T-helper 17 cell (primary cell): ENCODE data around the gene SLC30A10. TPM values are rescaled to one million over a fixed set of nuclear protein-coding genes. Genes with fewer than 3 reads are reported as not detected.
"Not testable (repeated sequence)": the region's sequence is repeated elsewhere in the genome, so short reads cannot be mapped to it uniquely, and the experiment has no call there.

Source experiments
- ATAC-seq: fragments of 150-1000 bp; cut with Tn5 transposase; 2 replicates; pipeline ENCODE4 v1.10.0; 2021; ENCODE audit warnings: mild to moderate bottlenecking, moderate library complexity
- DNase-seq, 3 donors: peaks; one replicate each; pipeline versions ENCODE4 v3.0.0 to v3.0.0-alpha.2; 2020 to 2021
- H3K9me3 ChIP-seq: one replicate; pipeline ENCODE4 v1.7.0; 2013; ENCODE audit warnings: low read length, mild to moderate bottlenecking; ENCODE audit not compliant: control insufficient read depth, poor library complexity, severe bottlenecking
- H3K27ac Mint-ChIP-seq: one replicate; pipeline ENCODE4 v1.8.0; 2022; ENCODE audit warnings: mild to moderate bottlenecking, moderate library complexity, mixed read lengths
- H3K27me3 Mint-ChIP-seq: one replicate; pipeline ENCODE4 v1.8.0; 2022; ENCODE audit warnings: mixed read lengths
- H3K36me3 Mint-ChIP-seq: one replicate; pipeline ENCODE4 v1.8.0; 2022; ENCODE audit warnings: low read depth, mixed read lengths
- H3K4me1 Mint-ChIP-seq: one replicate; pipeline ENCODE4 v1.8.0; 2022; ENCODE audit warnings: mild to moderate bottlenecking, mixed read lengths
- H3K4me3 Mint-ChIP-seq: one replicate; pipeline ENCODE4 v1.8.0; 2022; ENCODE audit warnings: mild to moderate bottlenecking, moderate library complexity, mixed read lengths
- total RNA-seq, 4 donors: library from RNA in 2 of 4; stranded (reverse) in 2 of 4; gene quantifications; one replicate each; pipeline ENCODE4 v1.2.3 and lab custom pipeline; 2022 to 2026

SLC30A10 gene
- total RNA-seq, 2 donors from 2014 or later, result not detected

DNA sequence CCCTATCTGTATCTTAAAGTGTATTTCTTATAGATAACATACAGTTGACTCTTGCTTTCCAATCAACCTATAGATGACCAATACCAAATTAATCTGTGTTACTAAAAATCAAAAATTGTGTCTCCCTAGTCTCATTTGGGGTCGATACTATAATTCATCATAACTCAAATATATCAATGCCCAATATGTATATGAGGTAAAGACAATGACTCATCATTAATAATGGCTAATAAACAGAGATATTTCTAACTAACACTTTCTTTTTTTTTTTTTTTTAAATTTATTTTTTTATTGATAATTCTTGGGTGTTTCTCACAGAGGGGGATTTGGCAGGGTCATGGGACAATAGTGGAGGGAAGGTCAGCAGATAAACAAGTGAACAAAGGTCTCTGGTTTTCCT is 55.8 kb downstream of the SLC30A10 start:
- H3K27me3 Mint-ChIP-seq, result peaks cover 24% of the 10 kb centered on the region
- H3K27ac Mint-ChIP-seq, DNase-seq, H3K4me3 Mint-ChIP-seq, ATAC-seq, H3K36me3 Mint-ChIP-seq, H3K9me3 ChIP-seq, H3K4me1 Mint-ChIP-seq: not testable (repeated sequence)

DNA sequence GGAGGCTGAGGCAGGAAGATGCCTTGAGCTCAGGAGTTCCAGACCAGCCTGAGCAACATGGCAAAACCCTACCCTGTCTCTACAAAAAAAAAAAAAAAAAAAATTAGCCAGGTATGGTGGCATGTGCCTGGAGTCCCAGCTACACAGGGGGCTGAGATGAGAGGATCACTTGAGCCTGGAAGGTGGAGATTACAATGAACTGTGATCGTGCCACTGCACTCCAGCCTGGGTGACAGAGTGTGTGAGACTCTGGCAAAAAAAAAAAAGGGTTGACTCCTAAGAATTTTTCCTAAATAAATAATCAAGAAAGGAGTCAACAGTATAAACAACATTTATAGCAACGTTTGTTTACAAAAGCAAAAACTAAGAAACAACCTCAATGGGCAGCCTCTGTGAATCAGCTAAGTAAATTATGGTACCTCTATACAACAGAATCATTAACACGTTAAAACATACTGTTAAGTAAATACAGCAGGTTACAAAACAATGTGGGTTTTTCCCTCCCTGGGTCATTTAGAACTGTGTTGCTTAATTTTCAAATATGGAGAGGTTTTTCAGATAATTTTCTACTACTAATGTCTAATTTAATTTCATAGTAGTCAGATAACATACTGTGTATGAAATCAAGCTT is 56.8 kb downstream of the SLC30A10 start:
- no peaks in the 10 kb centered on the region for H3K9me3 ChIP-seq
- peaks cover 24% of the 10 kb centered on the region for H3K27me3 Mint-ChIP-seq
- no peak overlapping the region for H3K4me3 Mint-ChIP-seq
- ATAC-seq, result no peak
- H3K27ac Mint-ChIP-seq, result no peak overlapping the region
- no peak for DNase-seq
- no peaks in the 10 kb centered on the region for H3K36me3 Mint-ChIP-seq
- no peaks in the 10 kb centered on the region for H3K4me1 Mint-ChIP-seq

DNA sequence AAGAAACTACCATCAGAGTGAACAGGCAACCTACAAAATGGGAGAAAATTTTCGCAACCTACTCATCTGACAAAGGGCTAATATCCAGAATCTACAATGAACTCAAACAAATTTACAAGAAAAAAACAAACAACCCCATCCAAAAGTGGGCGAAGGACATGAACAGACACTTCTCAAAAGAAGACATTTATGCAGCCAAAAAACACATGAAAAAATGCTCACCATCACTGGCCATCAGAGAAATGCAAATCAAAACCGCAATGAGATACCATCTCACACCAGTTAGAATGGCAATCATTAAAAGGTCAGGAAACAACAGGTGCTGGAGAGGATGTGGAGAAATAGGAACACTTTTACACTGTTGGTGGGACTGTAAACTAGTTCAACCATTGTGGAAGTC is 59.7 kb downstream of the SLC30A10 start:
- H3K4me3 Mint-ChIP-seq, H3K4me1 Mint-ChIP-seq, H3K27ac Mint-ChIP-seq, H3K36me3 Mint-ChIP-seq, ATAC-seq, H3K27me3 Mint-ChIP-seq, DNase-seq, H3K9me3 ChIP-seq: not testable (repeated sequence)

Other genes with a start within 250 kb of the SLC30A10 start
- gene EPRS1, start 117.9 kb upstream of the SLC30A10 start, total RNA-seq, result 10 to 100 TPM; 55.1 to 60.3 TPM
- 1 to 10 TPM; 6.0 to 9.4 TPM for gene BPNT1, start 161.2 kb upstream of the SLC30A10 start, total RNA-seq
- 10 to 100 TPM; 29.8 to 32.6 TPM for gene IARS2, start 165.6 kb upstream of the SLC30A10 start, total RNA-seq